ENCODE data around the gene EMC8. TPM values are rescaled to one million over a fixed set of nuclear protein-coding genes. Genes with fewer than 3 reads are reported as not detected.
"Not testable (repeated sequence)": the region's sequence is repeated elsewhere in the genome, so short reads cannot be mapped to it uniquely, and the experiment has no call there.

The EMC8 gene
- total and polyA plus RNA-seq, 8 donors = 1.8 to 38.8 (median 16.4) TPM

DNA sequence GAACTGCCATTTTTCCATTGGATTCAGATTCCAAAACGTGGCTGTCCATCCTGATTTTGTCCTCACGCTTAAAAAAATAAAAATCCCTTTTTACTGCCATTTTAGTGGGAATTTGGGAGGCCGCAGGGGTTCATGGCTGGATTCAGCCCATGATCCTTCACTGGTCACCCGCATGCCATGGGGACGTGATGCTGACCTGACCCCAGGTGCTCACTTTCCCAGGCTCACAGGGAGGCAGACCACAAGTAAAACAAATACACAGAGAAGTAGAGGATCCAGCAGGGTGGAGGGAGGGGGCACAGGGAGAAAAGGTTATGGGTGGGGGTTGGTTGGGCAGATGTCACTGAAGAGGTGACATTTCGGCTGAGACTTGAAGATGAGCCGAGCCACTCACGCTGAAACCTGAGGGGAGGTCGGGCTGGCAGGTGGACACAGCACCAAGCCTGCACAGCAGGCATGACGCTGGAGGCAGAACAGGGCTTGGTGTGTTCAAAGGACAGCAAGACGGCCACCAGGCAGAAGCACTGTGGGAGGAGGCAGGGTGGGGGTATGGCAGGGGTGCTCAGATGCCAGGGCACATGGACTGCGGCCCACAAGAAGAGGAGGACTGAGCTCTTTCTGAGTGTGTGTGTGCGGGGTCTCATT, 10.9 kb upstream of the EMC8 start:
- intact Hi-C loops (cut with DNase I; ENCODE audit: low total_unique reads) = loop anchor here (10.0 kb wide), 1 partner anchor 75 kb away; no protein-coding TSS in a partner anchor
- DNase-seq = no peak
- H3K4me3 ChIP-seq = no peak overlapping the region
- H3K36me3 ChIP-seq = peaks cover 21 to 22% (median 22%) of the 10 kb centered on the region in 4 donors
- 74 to 80% (median 76%) methylated on average over 13 of the region's 13 CpGs for WGBS, 5 donors
- H3K27me3 ChIP-seq = peaks cover 0 to 37% (median 0%) of the 10 kb centered on the region in 3 donors
- no peak overlapping the region for H3K27ac ChIP-seq
- H3K4me1 ChIP-seq = no peaks in the 10 kb centered on the region
- no peak for TF ChIP-seq POLR2AphosphoS5 (IDR thresholded peaks at IDR 0.05)
- TF ChIP-seq EP300 (IDR thresholded peaks at IDR 0.05) = no peak
- TF ChIP-seq, protein P1, sequence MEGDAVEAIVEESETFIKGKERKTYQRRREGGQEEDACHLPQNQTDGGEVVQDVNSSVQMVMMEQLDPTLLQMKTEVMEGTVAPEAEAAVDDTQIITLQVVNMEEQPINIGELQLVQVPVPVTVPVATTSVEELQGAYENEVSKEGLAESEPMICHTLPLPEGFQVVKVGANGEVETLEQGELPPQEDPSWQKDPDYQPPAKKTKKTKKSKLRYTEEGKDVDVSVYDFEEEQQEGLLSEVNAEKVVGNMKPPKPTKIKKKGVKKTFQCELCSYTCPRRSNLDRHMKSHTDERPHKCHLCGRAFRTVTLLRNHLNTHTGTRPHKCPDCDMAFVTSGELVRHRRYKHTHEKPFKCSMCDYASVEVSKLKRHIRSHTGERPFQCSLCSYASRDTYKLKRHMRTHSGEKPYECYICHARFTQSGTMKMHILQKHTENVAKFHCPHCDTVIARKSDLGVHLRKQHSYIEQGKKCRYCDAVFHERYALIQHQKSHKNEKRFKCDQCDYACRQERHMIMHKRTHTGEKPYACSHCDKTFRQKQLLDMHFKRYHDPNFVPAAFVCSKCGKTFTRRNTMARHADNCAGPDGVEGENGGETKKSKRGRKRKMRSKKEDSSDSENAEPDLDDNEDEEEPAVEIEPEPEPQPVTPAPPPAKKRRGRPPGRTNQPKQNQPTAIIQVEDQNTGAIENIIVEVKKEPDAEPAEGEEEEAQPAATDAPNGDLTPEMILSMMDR (IDR thresholded peaks at IDR 0.05) = no peak
- H3K9me3 ChIP-seq = no peaks in the 10 kb centered on the region

DNA sequence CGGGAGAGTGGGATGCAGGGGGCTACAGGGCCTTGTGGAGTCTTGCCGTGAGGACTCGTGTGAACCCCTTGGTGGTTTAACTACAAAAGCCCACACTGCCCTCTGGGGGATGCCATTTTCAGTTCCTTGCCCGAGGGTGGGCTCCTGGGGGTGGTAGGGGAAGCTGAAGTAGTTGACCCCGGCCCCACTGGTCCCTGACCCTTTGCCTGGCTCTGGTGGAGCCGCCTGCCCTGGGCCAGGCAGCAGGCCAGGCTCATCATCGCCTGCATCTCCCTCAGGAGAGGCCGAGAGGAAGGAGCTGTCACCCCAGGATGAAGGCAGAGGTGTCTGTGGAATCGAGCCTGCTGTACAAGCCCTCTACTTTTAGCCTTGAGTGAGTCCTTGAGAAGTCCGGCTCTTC, 10.3 kb upstream of the EMC8 start:
- Histone ChIP-seq H3K4me1 (no peaks in the 10 kb centered on the region), H3K36me3 (peaks cover 27 to 28% (median 27%) of the 10 kb centered on the region in 4 donors), H3K9me3 (no peaks in the 10 kb centered on the region), H3K27ac (no peak overlapping the region), H3K4me3 (no peak overlapping the region), H3K27me3 (peaks cover 0 to 37% (median 0%) of the 10 kb centered on the region in 3 donors)
- WGBS, 5 donors = 59 to 79% (median 71%) methylated on average over 9 to 10 of the region's 10 CpGs
- no peak for DNase-seq
- TF ChIP-seq EP300 (IDR thresholded peaks at IDR 0.05) = no peak
- TF ChIP-seq POLR2A (IDR thresholded peaks at IDR 0.05) = no peak
- TF ChIP-seq, protein P1 (IDR thresholded peaks at IDR 0.05) = no peak
- no peak for TF ChIP-seq POLR2AphosphoS5 (IDR thresholded peaks at IDR 0.05)
- intact Hi-C loops (cut with DNase I; ENCODE audit: low total_unique reads) = loop anchor here (10.0 kb wide), 1 partner anchor 75 kb away; no protein-coding TSS in a partner anchor

DNA sequence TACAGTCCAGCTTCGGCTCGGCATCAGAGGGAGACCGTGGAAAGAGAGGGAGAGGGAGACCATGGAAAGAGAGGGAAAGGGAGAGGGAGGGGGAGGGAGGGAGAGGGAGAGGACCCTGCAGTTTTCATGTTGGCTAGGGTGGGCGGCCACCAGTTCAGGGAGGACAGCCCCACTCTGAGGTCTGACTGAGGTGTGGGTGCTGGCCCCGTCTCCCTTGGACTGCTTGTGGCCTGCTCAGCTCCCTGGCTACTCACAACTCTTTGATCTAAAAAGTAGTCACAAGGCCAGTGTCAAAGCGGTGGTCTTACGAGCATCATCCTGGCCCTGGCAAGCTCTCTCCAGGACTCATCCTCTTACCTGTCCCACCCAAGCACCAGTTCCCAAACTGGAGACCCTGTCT, 9.6 kb upstream of the EMC8 start:
- Histone ChIP-seq H3K4me1 (no peaks in the 10 kb centered on the region), H3K27ac (no peak overlapping the region), H3K9me3 (no peaks in the 10 kb centered on the region), H3K4me3 (no peak overlapping the region), H3K36me3 (peaks cover 31 to 35% (median 34%) of the 10 kb centered on the region in 4 donors), H3K27me3 (peaks cover 0 to 32% (median 0%) of the 10 kb centered on the region in 3 donors)
- TF ChIP-seq EP300 (IDR thresholded peaks at IDR 0.05) (no peak), POLR2AphosphoS5 (IDR thresholded peaks at IDR 0.05) (no peak)
- intact Hi-C loops (cut with DNase I; ENCODE audit: low total_unique reads) = no loop called here
- WGBS, 5 donors = 94 to 98% (median 96%) methylated on average over 7 of the region's 7 CpGs
- no peak for DNase-seq

DNA sequence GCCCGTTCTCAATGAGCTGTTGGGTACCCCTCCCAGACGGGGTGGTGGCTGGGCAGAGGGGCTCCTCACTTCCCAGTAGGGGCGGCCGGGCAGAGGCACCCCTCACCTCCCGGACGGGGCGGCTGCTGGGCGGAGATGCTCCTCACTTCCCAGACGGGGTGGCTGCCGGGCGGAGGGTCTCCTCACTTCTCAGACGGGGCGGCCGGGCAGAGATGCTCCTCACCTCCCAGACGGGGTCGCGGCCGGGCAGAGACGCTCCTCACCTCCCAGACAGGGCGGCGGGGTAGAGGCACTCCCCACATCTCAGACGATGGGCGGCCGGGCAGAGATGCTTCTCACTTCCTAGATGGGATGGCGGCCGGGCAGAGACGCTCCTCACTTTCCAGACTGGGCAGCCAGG, 8.8 kb upstream of the EMC8 start:
- intact Hi-C loops (cut with DNase I; ENCODE audit: low total_unique reads); DNase-seq; H3K27ac ChIP-seq; H3K4me1 ChIP-seq; H3K4me3 ChIP-seq; H3K9me3 ChIP-seq: not testable (repeated sequence)
- 92 to 97% (median 96%) methylated on average over 4 to 20 of the region's 27 CpGs for WGBS, 5 donors
- Histone ChIP-seq H3K27me3 (peaks cover 0 to 23% (median 0%) of the 10 kb centered on the region in 3 donors), H3K36me3 (peaks cover 38 to 43% (median 43%) of the 10 kb centered on the region in 4 donors)

DNA sequence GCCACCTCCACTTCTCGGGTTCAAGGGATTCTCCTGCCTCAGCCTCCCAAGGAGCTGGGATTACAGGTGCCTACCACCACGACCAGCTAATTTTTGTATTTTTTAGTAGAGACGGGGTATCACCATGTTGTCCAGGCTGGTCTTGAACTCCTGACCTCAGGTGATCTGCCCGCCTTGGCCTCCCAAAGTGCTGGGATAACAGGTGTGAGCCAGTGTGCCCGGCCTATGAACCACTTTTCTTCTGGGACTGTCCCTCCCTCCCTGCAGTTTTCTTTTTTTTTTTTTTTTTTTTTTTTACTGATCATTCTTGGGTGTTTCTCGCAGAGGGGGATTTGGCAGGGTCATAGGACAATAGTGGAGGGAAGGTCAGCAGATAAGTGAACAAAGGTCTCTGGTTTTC, 8.0 kb upstream of the EMC8 start:
- intact Hi-C loops (cut with DNase I; ENCODE audit: low total_unique reads); H3K9me3 ChIP-seq; H3K4me1 ChIP-seq; H3K4me3 ChIP-seq; H3K27ac ChIP-seq; DNase-seq: not testable (repeated sequence)
- WGBS, 5 donors = 82 to 91% (median 84%) methylated on average over 5 to 6 of the region's 6 CpGs
- peaks cover 45 to 51% (median 50%) of the 10 kb centered on the region in 4 donors for H3K36me3 ChIP-seq
- H3K27me3 ChIP-seq = peaks cover 0 to 17% (median 0%) of the 10 kb centered on the region in 3 donors

DNA sequence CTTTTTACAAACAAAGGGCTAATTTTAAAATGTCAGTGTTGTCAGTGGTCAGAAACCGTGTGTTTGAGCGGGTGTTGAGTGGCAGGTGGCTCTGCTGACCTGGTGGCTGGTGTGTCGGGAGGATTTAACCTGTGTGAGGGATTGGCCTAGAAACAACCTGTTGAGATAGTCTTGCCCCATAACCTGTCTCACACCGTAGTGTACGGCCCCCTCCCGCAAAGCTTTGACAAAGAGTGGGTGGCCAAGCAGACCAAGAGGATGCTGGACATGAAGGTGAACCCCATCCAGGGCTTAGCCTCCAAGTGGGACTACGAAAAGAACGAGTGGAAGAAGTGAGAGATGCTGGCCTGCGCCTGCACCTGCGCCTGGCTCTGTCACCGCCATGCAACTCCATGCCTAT, 7.2 kb upstream of the EMC8 start:
- WGBS, 5 donors = 92 to 97% (median 94%) methylated on average over 11 of the region's 11 CpGs
- DNase-seq = no peak
- TF ChIP-seq POLR2AphosphoS5 (IDR thresholded peaks at IDR 0.05) = no peak
- no peak for TF ChIP-seq EP300 (IDR thresholded peaks at IDR 0.05)
- TF ChIP-seq, protein P1 (IDR thresholded peaks at IDR 0.05) = no peak
- TF ChIP-seq POLR2A (IDR thresholded peaks at IDR 0.05) = no peak
- peaks cover 0 to 13% (median 4%) of the 10 kb centered on the region in 4 donors for H3K4me1 ChIP-seq
- peaks cover 53 to 59% (median 58%) of the 10 kb centered on the region in 4 donors for H3K36me3 ChIP-seq
- no peak overlapping the region for H3K27ac ChIP-seq
- H3K9me3 ChIP-seq = no peaks in the 10 kb centered on the region
- H3K4me3 ChIP-seq = no peak overlapping the region
- intact Hi-C loops (cut with DNase I; ENCODE audit: low total_unique reads) = no loop called here
- H3K27me3 ChIP-seq = peaks cover 0 to 9% (median 0%) of the 10 kb centered on the region in 3 donors

Data from stomach (tissue), 9 donors.